Panc1 (cell line): ENCODE data around the gene RHOU.

ENCODE experiments used
- POLR2AphosphoS5 ChIP-seq: IDR thresholded peaks from 2 replicates; pipeline ENCODE4 v1.6.1; 2012; ENCODE audit warnings: mild to moderate bottlenecking, low read depth, low read length, moderate library complexity
- REST ChIP-seq, 2 experiments: IDR thresholded peaks; 2 replicates each; pipeline ENCODE4 v1.6.1; 2011 to 2012; ENCODE audit warnings: low read depth in 2 of 2, control low read depth in 1 of 2, low read length in 1 of 2, mild to moderate bottlenecking in 1 of 2, moderate library complexity in 1 of 2; ENCODE audit not compliant: insufficient read depth in 1 of 2
- SIN3A ChIP-seq: IDR thresholded peaks from 2 replicates; pipeline ENCODE4 v1.6.1; 2012; ENCODE audit warnings: low read depth, mild to moderate bottlenecking, low read length, moderate library complexity, borderline replicate concordance; ENCODE audit not compliant: insufficient read depth
- TCF7L2 ChIP-seq: IDR thresholded peaks from 2 replicates; pipeline ENCODE4 v1.6.1; 2011; ENCODE audit warnings: mild to moderate bottlenecking, low read depth, low read length, inconsistent platforms
- TF ChIP-seq, protein P1 (sequence below): fragments of 450-650 bp; IDR thresholded peaks from 2 replicates; pipeline ENCODE4 v1.5.1; 2017; ENCODE audit warnings: mild to moderate bottlenecking

DNA sequence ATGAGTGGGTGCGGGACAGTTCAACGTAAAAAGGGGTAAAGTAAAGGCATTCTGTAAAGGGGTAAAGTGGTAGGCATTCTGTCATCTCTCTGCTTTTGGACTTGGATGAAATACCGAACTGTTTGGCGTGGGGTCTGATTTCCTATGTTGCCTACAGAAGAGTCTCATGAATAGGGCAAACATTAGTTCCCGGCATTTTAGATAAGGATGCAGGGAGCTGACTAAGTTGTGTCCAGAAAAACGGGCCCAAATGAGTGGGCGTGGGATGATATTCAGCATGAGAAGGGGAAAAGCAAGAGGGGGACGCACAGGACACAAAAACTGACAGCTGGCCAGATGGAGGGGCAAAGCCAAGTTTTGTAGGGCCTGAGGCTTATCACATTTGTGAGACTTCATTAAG, 2.9 kb upstream of the RHOU start:
- TF ChIP-seq SIN3A (no peak), REST (IDR thresholded peaks at IDR 0.05; ENCODE audit: insufficient read depth in 1 of 2, low read depth in 2 of 2, low read length in 1 of 2) (no peak), TCF7L2 (no peak), POLR2AphosphoS5 (no peak)
- TF ChIP-seq, protein P1, sequence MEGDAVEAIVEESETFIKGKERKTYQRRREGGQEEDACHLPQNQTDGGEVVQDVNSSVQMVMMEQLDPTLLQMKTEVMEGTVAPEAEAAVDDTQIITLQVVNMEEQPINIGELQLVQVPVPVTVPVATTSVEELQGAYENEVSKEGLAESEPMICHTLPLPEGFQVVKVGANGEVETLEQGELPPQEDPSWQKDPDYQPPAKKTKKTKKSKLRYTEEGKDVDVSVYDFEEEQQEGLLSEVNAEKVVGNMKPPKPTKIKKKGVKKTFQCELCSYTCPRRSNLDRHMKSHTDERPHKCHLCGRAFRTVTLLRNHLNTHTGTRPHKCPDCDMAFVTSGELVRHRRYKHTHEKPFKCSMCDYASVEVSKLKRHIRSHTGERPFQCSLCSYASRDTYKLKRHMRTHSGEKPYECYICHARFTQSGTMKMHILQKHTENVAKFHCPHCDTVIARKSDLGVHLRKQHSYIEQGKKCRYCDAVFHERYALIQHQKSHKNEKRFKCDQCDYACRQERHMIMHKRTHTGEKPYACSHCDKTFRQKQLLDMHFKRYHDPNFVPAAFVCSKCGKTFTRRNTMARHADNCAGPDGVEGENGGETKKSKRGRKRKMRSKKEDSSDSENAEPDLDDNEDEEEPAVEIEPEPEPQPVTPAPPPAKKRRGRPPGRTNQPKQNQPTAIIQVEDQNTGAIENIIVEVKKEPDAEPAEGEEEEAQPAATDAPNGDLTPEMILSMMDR: no peak
